NT2/D1 (cell line): ENCODE data around the gene OTOGL.

ENCODE experiments used
- DNase-seq: peaks from one replicate; pipeline ENCODE4 v3.0.0-alpha.2; 2011; ENCODE audit warnings: low read depth, low spot score
- H3K27me3 ChIP-seq: 2 replicates; pipeline ENCODE4 v1.6.0; 2011; ENCODE audit warnings: mild to moderate bottlenecking; ENCODE audit not compliant: insufficient read length, insufficient read depth
- H3K36me3 ChIP-seq: 2 replicates; pipeline ENCODE4 v1.6.1; 2011; ENCODE audit warnings: mild to moderate bottlenecking, low read length, mixed read lengths; ENCODE audit not compliant: insufficient read depth, insufficient read length
- H3K4me1 ChIP-seq: 2 replicates; pipeline ENCODE4 v1.5.1; 2011; ENCODE audit not compliant: insufficient read depth, insufficient read length
- H3K4me3 ChIP-seq: 2 replicates; pipeline ENCODE4 v1.5.1; 2011; ENCODE audit warnings: low read depth; ENCODE audit not compliant: insufficient read length
- H3K9ac ChIP-seq: 2 replicates; pipeline ENCODE4 v1.6.0; 2011; ENCODE audit warnings: low read depth; ENCODE audit not compliant: insufficient read length
- H3K9me3 ChIP-seq: 2 replicates; pipeline ENCODE4 v1.5.1; 2011; ENCODE audit warnings: mild to moderate bottlenecking, low read length; ENCODE audit not compliant: insufficient read depth
- SUZ12 ChIP-seq: IDR thresholded peaks from 2 replicates; pipeline ENCODE4 v1.6.1; 2011; ENCODE audit not compliant: insufficient read length, insufficient read depth; ENCODE audit errors: extremely low read depth
- YY1 ChIP-seq: IDR thresholded peaks from 2 replicates; pipeline ENCODE4 v1.6.1; 2011; ENCODE audit not compliant: insufficient read length, insufficient read depth
- ZNF274 ChIP-seq: IDR thresholded peaks from 2 replicates; pipeline ENCODE4 v1.6.1; 2011; ENCODE audit warnings: mild to moderate bottlenecking, low read depth, low read length

The OTOGL gene

DNA sequence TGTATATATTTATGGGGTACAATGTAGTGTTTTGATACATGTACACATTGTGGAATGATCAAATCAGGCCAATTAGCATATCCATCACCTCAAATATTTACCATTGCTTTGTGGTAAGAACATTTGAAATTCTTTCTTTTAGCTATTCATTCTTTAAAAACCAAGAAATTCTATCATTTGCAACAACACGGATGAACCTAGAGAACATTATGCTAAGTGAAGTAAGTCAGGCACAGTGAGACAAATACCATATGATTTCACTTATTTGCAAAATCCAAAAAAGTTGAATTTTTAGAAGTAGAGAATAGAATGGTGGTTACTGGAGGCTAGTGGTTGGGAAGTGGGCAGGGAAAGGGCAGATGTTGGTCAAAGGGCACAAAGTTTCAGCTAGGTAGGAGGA lies 215.4 kb downstream of the OTOGL start:
- Histone ChIP-seq H3K9ac (no peak overlapping the region), H3K9me3 (no peaks in the 10 kb centered on the region)
- TF ChIP-seq ZNF274 (no peak), SUZ12 (no peak), YY1 (no peak)

DNA sequence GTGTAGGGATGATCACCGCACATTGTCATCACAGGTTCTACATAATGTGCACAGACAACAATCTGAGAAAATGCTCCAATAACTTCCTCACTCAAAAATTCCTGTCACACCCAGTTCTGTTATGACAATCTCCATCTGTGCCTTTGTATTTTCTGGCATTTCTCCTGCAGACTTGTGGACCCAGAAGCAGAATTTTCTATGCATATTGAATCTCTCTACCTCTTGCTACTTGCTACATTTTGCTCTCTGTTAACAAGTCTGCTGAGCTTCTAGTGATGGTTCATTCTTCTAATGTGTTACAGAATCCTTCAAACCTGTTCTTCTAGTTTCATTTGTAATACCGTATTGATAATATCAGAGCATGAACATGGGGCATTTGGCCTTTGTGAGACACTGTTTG lies 216.9 kb downstream of the OTOGL start:
- H3K36me3 ChIP-seq: no peaks in the 10 kb centered on the region
- DNase-seq: no peak
- H3K4me1 ChIP-seq: no peaks in the 10 kb centered on the region
- H3K4me3 ChIP-seq: no peak overlapping the region
- TF ChIP-seq YY1 (no peak), SUZ12 (no peak), ZNF274 (no peak)
- no peak overlapping the region for H3K9ac ChIP-seq
- H3K9me3 ChIP-seq: no peaks in the 10 kb centered on the region
- H3K27me3 ChIP-seq: no peaks in the 10 kb centered on the region

More for the DNA sequence above, 215.4 kb downstream of the OTOGL start:
- H3K4me3 ChIP-seq: no peak overlapping the region
- no peak for DNase-seq
- no peaks in the 10 kb centered on the region for H3K4me1 ChIP-seq
- no peaks in the 10 kb centered on the region for H3K36me3 ChIP-seq
- no peaks in the 10 kb centered on the region for H3K27me3 ChIP-seq

DNA sequence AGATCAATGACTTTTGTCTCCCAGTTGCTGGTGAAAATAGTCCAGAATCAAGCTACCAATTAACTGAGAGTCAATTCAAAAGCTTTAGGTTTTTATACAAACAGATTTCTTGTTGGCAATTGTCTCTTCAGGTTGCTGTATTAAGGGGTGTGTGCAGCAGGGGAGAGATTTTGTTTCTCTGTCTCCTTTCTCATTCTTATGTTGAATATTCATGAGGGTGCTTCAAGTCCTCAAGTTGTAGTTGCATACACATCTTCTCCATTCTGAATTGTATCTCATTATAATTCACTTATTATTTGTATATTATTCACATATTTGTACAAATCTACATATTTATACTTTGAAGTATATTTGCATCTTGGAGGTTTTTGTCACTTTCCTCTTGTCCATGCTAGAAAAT lies 218.0 kb downstream of the OTOGL start:
- H3K36me3 ChIP-seq: no peaks in the 10 kb centered on the region
- no peak for TF ChIP-seq ZNF274
- TF ChIP-seq SUZ12: no peak
- TF ChIP-seq YY1: no peak
- H3K9ac ChIP-seq: no peak overlapping the region
- no peaks in the 10 kb centered on the region for H3K9me3 ChIP-seq
- no peak for DNase-seq
- no peaks in the 10 kb centered on the region for H3K27me3 ChIP-seq
- no peaks in the 10 kb centered on the region for H3K4me1 ChIP-seq
- H3K4me3 ChIP-seq: no peak overlapping the region

DNA sequence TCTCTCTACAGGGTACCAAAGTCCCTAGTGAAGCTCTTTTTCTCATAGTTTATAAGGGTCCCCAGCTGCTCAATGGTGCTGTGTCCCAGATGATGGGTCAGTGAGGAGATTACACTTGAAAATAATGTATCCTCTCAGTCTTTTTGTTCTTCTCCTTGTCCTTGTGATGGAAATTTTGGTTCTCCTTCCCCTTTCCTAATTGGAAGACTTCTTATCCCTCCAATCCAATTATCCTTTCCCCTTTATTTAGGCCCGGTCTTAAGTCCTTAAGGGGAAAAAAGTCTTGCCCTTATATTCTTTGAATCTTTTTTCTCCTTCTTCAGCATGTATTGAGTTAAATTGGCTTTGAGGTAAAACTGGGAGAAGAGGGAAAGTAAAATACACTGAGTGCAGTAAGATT lies 218.6 kb downstream of the OTOGL start:
- Histone ChIP-seq H3K4me1 (no peaks in the 10 kb centered on the region), H3K9me3 (no peaks in the 10 kb centered on the region), H3K4me3 (no peak overlapping the region), H3K9ac (no peak overlapping the region), H3K27me3 (no peaks in the 10 kb centered on the region), H3K36me3 (no peaks in the 10 kb centered on the region)
- TF ChIP-seq YY1 (no peak), SUZ12 (no peak), ZNF274 (no peak)
- DNase-seq: no peak

DNA sequence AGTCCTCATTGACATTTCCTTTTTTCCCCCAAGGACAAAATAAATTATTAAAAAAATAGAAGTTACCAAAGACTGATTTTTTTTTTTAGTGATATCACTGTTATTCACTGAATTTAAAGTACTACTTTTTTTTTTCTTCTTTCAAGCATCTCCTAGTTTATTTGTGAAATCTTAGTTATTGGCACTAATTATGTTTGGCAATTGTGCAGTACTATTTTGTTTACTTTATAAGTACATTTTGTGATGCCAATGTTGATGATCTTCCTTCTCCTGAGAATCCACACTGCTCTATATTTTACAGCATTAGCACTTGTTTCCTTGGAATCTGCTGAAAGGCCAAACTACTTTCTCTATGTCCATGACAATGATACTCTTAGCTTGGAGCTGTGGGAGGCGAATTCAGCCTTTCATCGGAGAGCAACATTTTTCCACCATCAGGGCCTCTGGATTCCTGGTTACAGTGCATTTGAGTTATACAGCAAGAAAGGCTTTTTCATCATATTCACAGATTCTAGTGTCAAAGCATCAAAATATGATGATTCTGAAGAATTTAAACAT lies 220.9 kb downstream of the OTOGL start:
- TF ChIP-seq ZNF274: no peak
- TF ChIP-seq SUZ12: no peak
- no peak for TF ChIP-seq YY1
- peak; percentile 82 for DNase-seq
- H3K36me3 ChIP-seq: no peaks in the 10 kb centered on the region
- no peak overlapping the region for H3K9ac ChIP-seq
- H3K4me1 ChIP-seq: no peaks in the 10 kb centered on the region
- H3K9me3 ChIP-seq: no peaks in the 10 kb centered on the region
- no peak overlapping the region for H3K4me3 ChIP-seq
- no peaks in the 10 kb centered on the region for H3K27me3 ChIP-seq

DNA sequence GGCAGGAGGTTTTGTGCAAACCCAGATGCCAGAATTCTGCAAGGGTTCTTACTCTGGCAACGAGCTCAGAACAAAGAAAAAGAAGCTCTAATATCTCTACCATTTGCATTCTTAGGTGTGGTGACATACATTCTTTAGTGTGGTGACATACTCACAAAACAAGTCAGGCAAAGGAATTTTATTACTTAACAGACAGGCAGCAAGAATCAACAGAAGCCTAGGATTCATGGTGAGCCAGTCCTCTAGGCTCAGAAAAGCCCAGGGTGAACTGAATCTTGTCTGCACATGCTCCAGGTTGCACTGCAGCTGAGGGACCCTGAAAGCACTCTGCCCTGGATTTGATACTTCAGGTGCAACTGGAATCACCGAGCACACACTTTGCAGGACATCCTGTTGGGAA lies 222.3 kb downstream of the OTOGL start:
- DNase-seq: no peak
- TF ChIP-seq SUZ12: no peak
- TF ChIP-seq YY1: no peak
- TF ChIP-seq ZNF274: no peak
- no peaks in the 10 kb centered on the region for H3K36me3 ChIP-seq

DNA sequence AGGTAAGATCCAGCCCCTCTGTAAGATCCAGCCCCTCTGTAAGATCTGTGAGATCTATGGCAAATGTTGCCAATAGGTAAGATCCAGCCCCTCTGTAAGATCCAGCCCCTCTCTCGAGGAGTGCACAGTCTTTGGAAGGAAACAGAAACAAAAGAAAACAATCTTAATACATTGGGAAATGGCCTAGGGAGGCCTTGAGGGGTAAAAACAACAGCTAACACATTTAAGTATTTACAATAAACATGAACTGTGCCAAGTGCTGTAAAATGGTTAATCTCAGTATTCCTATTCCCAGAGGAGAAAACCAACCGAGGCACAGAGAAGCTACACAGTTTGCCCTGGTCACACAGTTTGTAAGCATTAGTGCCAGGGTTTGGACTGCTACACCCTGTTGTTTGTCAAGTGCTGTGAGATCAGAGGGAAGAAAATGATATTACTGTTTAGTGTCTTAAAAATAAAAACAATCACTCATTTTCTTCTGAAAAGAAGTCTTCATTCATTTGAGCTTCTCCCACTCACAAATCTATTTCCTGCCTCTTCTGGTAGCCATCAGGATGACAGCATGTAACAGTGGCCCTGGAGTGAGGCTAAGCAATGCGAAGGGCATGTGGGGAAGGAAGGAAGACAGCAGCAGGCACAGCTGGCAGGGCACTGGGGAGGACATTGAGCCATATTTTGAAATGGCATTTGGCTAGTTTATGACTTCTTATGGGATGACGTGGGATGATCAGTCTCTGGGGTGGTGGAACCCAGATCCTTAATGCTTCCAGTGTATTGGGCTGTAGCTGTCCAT lies 226.0 kb downstream of the OTOGL start:
- no peak overlapping the region for H3K9ac ChIP-seq
- no peak overlapping the region for H3K4me3 ChIP-seq
- H3K36me3 ChIP-seq: no peaks in the 10 kb centered on the region
- no peaks in the 10 kb centered on the region for H3K27me3 ChIP-seq
- TF ChIP-seq ZNF274 (no peak), SUZ12 (no peak)
- H3K9me3 ChIP-seq: no peaks in the 10 kb centered on the region
- H3K4me1 ChIP-seq: no peaks in the 10 kb centered on the region
- no peak for DNase-seq

More for the DNA sequence above, 222.3 kb downstream of the OTOGL start:
- Histone ChIP-seq H3K27me3 (no peaks in the 10 kb centered on the region), H3K4me3 (no peak overlapping the region), H3K4me1 (no peaks in the 10 kb centered on the region), H3K9ac (no peak overlapping the region), H3K9me3 (no peaks in the 10 kb centered on the region)
